GM18519 (cell line): ENCODE data around the gene OR51B5.
A peak's percentile ranks its signal among the peaks of the same experiment; 100 is the strongest.
"Not testable (repeated sequence)": the region's sequence is repeated elsewhere in the genome, so short reads cannot be mapped to it uniquely, and the experiment has no call there.

Source experiments
- ATAC-seq: cut with Tn5 transposase; IDR thresholded peaks from one replicate; pipeline ENCODE4 v1.9.1; 2021; ENCODE audit warnings: mild to moderate bottlenecking, moderate library complexity; ENCODE audit not compliant: unreplicated experiment, low FRiP score

Gene OR51B5, protein sequence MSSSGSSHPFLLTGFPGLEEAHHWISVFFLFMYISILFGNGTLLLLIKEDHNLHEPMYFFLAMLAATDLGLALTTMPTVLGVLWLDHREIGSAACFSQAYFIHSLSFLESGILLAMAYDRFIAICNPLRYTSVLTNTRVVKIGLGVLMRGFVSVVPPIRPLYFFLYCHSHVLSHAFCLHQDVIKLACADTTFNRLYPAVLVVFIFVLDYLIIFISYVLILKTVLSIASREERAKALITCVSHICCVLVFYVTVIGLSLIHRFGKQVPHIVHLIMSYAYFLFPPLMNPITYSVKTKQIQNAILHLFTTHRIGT

DNA sequence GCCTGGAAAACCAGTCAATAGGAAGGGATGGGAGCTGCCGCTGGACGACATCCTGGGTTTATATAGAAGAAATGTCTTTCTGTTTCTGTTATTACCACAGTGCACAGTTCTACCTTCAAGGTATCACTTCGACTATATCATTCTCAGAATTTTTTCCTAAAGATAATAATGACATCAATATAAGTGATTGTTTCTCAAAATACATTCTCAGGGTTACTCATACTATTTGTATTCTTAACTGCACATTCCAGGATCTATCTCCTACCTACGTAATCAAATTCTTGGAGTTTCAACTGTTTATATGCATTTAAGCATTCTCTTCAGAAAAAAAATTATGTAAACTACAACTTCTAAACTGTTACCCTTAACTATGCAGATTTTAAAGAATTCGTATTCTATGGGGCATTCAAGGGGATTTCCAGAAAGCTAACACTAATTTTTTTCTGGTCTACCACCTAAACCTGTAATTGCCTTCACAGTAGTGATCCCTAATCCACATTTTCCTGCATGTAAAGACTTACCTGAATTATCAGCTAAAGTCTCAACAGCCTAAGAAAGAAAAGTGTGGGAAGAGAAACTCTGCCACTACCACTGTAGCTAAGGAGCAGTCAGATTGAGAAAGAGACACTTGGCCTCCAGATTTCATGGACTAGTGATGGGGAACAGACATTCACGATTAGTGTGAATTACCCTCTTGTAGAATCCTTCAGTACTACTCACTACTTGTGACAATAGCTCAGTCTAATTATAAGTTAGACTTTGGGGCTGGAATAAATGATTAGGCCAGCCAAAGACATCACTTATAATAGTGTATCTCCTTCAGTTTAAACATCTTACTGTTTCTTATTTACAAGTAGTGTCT lies at the start of gene OR51B5:
TSS of gene OR51B5 (minus strand) at position 51 of the 862 bp plus-strand sequence. CDS start at position 51, 0 bp downstream.
- no peak for ATAC-seq

DNA sequence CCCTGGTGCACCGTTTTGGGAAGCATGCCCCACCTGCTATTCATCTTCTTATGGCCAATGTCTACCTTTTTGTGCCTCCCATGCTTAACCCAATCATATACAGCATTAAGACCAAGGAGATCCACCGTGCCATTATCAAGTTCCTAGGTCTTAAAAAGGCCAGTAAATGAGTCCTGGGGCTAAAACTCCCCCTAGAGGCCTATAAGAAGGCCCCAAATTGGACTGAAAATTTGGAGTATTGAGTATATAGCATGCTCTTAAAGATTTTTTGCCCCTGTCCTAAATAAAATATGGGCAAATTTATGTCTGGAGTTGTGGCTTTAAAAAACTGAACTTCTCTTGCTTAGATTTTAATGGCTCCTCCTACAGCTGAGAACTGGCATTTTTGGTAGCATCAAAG lies 46.9 kb upstream of the OR51B5 start:
- no peak for ATAC-seq

DNA sequence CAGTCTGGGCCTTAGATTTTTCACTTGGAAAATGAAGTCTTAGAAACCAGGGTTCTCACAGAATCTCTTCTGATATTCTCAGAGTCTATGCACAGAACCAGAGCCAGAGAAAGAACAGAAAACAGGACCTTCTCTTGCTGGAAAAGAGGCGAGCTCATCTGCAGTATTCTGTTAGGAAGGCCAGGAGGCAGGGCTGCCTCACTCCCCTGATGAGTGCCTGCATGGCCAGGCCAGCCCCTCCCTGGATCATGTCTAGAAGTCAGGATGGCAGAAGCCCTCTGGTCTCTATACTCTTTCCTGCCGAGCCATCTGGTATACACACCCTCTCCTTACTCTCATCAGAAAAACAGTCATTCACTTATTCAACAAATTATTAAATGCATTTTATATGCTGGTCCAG lies 41.0 kb upstream of the OR51B5 start:
- ATAC-seq = no peak

DNA sequence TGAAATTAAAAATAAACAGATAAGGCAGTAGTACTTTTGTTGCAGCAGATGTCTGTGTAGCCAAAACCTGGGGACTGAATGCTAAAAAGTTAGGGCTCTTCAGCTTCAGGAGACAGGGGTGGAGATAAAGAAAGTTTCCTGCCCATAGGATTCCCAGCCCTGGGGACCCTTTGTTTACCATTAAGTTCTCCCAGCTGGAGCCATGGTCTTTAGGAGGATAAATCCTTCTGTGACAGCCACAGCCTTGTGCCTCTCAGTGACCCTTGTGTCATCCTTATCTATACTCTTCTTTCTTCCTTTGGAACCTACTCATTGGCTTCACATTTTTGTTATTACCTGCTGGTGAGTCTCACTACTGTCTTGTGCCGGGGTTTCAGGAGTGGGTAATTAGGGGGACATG lies 40.3 kb upstream of the OR51B5 start, which contains the start of gene OR51M1:
TSS of gene OR51M1 (plus strand) at position 237 of the 400 bp plus-strand sequence. CDS start 5,587 bp downstream, outside the sequence.
- no peak for ATAC-seq

DNA sequence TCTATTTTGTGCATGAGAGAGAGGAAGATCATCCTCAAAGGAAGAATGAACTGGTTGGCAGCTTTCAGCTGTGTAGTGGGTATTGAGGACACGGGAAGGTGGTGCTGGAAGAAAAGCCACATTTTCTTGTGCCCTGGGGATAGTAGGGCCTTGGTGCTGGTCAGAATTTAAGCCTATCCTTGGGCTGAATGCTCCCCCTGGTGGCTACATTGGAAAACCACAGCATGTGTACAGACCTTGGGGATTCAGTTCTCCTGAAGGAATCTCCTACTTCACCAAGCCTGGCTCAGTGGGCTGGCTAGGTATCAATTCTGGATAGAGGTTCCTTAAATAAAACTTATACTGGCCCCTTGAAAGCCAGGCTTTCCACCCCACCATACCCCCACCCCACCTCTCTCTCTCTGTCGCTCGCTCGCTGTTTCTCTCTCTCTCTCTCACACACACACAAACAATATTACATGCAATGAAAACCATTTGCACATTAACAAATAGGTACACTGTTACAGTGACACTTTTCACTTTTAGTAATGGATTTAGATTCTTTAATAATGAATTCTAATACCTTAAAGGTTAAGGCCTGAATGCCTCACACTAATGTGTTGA lies 37.5 kb upstream of the OR51B5 start:
- peak; percentile 80 for ATAC-seq

DNA sequence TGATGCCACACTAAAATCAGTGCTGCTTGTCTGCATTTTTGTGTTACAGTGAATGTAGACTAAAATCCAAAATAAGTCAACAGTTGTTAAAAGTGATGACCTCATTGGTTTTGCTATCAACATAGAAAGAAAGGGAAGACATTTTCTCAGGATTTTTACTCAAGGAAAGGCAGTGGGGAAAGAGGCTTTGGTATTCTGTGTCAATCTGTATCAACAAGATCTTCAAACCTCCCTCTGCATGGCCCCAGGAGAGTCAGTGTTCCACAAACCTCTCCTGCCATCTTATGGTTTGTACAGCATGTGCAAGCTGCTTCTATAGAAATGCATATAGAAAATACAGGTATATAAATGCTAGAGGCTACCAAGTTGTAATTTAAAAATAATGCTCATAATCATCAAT lies 26.5 kb upstream of the OR51B5 start:
- ATAC-seq = no peak

DNA sequence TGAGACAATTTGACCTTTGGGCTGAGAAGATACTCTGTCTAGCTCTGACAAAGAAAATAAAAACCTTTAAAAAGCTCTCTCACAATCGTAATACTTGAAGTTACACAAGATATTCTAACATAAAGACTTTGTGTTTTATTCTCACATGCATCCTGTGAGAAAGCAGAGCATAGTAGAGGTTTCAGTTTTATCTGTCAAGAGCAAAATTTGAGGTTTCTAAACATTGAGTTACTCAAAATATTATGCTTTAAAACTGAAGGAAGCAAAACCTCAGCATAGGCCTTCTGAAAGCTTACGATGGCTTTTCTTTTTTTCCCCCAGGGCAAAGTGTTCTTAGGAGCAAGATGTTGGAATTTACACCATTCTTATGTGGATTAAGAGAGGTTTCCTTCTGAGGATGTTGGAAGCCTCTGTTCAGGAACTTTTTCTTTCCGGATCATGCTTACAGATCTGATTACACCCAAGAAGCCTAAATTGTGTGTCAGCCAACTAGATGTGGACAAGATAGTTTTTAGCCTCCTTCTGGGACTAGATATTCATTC lies 25.2 kb upstream of the OR51B5 start:
- ATAC-seq = no peak

DNA sequence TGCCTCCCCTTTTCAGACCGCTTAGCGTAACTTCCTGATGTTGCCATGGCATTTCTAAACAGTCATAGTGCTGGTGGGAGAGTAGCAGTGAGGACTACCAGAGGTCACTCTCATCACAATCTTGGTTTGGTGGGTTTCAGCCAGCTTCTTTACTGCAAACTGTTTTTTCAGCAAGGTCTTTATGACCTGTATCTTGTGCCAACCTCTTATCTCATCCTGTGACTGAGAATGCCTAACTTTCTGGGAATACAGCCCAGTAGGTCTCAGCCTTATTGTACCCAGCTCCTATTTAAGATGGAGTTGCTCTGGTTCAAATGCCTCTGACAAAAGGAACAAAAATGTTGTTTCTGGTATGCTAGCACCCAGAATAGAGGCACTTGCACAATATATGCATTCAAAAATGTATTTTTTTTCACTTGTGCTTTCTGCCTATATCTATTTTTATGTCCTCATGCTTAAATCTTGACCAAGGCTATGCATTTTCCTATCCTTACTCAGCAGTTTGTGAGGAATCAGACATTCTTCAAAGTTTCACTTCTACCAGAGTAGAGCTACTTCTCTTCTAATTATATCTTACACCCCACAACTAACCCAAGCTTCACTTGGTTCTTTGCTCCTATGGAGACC lies 24.2 kb upstream of the OR51B5 start:
- ATAC-seq = no peak

DNA sequence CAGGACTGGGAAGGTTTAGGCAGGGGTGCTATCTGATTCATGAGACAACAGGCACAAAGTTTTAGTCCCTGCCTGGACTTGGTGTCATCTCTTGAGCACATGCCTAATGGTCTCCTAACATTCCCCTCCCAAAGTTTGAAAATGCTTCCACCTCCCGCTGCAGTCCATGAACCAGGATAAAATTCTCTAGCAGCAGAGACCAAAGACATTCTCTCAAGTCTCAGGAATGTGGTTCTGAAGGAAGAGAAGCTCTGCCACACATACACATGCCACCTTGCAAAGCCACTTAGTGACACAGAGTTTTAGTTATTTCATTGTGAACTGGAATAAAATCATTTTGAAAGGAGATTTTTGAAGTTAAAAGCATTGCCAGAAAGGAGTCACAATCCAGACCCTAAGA lies 23.5 kb upstream of the OR51B5 start:
- no peak for ATAC-seq

DNA sequence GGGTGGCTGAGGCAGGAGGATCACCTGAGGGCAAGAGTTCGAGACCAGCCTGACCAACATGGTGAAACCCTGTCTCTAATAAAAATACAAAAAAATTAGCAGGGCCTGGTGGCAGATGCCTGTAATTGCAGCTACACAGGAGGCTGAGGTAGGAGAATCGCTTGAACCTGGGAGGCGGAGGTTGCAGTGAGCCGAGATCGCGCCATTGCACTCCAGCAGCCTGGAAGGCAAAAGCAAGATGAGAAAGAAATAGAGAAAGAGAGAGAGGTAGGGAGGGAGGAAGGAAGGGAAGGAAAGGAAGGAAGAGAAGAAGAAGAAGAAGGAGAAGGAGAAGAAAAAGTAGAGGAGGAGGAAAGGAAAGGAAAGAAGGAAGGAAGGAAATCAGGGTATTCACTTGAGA lies 23.0 kb upstream of the OR51B5 start:
- ATAC-seq = not testable (repeated sequence)

DNA sequence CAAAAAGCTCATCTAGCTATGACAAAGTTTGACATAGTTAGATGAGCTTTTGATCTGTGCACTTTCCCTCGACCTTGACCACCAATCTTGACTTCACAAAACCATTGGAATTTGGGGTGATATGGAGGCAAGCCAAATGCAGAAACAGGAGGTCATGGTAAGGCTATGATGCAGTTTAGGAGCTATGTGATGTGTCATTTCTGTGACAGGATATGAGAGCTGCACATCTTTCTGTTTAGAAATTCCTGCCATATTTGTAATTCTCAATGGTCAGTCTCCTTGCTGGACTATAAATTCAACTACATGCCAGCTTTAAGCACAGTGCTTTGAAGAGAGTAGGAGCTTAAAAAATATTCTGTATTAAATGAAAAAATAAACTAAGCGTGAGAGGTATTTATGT lies 20.9 kb upstream of the OR51B5 start:
- no peak for ATAC-seq

DNA sequence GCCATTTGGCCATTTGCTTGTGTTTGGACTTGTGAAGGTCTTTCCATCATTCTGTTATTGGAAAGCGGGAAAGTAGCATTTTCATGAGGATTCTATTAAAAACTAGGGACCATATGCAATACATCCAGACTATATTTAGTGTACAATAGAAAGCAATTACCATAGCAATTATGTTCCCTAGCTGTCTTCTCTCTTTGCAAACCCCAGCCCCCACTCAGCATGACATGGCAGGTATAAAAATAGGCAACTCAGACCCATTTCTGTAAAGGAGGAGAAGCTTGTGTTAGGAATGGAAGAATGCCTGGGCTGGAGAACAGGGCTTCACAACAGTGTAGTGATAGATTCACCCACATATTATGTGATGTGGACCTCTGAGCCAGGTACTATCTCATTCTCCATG lies 20.4 kb upstream of the OR51B5 start:
- no peak for ATAC-seq

DNA sequence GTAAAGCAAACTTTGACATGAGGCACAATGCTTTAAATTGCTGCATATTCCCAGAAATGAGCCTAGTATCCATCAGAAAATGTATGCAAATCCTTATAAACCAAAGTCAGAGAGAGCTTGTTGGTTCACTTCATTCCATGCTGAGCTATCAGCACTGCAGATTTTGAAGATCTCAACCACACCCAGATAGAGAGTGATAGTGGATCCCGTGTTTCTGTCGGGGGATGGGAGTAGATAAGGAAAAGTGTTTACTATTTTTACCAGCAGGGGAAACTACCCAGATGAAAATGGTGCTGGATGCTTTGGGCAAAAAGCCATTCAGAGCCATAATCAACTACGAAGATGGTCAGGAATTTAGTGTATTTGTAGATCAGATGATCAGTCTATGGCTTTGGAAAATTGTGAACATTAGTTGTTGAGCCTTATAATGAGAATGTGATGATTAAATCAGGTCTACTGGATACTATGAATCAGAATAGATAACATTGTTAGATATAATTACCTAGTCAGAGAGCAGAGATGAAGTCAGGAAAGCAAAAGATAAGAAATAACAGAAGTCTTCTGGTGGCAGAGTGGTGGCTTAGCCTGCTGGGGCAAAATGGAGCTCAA lies 18.8 kb upstream of the OR51B5 start:
- ATAC-seq = no peak

DNA sequence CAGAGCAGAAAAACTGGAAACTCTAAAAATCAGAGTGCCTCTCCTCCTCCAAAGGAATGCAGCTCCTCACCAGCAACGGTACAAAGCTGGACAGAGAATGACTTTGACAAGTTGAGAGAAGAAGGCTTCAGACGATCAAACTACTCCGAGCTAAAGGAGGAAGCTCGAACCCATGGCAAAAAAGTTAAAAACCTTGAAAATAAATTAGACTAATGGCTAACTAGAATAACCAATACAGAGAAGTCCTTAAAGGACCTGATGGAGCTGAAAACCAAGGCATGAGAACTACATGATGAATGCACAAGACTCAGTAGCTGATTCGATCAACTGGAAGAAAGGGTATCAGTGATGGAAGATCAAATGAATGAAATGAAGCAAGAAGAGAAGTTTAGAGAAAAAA lies 12.7 kb upstream of the OR51B5 start:
- ATAC-seq = not testable (repeated sequence)

DNA sequence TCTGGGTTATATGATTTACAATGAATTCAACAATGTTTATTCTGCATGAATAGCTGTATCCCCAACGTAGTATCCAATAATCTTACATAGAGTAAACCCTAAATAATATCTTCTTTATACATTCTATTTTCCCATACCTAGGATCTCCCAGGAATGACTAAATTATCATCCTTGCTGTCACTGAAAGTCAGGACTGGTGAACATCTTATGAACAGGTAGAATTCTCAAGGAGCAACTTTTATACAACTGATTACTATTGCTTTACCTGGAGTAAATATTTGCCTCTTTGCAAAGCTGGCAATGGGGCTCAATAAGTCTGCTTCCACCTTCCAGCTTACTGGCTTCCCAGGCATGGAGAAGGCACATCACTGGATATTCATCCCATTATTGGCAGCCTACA lies 7.9 kb upstream of the OR51B5 start, which contains the start of gene OR51B6:
TSS of gene OR51B6 (plus strand) at position 301 of the 400 bp plus-strand sequence. CDS start at position 301, 0 bp downstream.
- no peak for ATAC-seq

DNA sequence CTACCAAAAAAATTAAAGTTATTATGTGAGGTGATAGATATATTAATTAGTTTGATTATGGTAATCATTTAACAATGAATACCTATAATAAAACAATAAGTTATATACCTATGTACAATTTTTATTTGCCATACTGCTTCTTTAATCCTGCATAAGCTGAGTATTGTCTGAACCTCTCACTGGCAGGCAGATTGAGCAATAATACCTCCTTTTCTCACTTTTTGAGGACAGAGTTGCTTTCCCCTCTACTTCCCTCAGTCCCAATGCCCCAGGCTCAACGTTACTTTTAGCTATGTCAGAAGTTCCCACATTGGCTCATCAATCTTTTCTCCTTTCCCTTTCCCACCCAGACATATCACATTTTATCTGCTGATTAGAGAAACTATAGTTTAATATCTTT lies 6.2 kb upstream of the OR51B5 start:
- no peak for ATAC-seq

DNA sequence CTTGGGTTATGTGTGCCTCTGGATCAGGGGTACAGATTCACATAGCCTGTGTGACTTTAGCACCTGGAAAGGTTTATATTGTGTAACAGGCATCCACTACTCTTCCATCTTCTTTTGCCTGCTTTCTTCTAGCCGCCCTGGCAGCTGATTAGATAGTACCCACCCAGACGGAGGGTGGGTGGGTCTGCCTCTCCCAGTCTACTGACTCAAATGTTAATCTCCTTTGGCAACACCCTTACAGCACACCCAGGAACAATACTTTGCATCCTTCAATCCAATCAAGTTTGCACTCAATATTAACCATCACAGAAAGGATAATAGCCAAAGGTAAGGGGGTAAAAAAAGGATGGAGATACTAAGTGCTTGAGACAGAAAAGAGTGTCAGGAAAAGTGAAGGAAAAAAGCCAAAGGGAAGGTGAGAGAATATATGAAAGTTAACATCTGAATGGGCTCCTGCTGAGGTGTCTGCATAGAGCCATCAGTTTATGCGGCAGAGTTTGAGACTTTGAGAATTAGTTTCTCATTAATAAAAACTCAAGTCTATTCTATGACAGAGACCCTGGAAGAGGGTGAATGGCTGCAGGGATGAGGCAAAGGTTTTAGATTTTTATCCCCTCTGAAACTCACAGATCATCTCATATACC lies 5.3 kb upstream of the OR51B5 start:
- ATAC-seq = no peak

DNA sequence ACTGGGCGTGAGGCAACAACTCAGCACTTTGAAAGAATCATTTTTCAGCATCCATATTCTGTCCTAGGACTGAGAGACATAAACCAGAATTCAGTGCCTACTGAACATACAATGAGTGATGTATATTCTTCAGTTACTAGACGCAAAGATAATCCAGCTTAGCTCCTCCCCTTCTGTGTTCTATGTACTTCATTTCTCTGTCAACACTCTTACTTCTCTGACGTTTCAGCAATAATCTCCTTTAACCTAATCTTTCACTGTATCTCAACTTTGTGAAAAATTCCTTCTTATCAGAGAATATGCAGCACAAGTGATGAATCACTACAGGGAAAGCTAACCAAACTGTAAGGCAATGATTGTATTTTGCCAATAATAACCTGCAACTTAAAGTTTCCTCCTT lies 2.5 kb upstream of the OR51B5 start:
- no peak for ATAC-seq

DNA sequence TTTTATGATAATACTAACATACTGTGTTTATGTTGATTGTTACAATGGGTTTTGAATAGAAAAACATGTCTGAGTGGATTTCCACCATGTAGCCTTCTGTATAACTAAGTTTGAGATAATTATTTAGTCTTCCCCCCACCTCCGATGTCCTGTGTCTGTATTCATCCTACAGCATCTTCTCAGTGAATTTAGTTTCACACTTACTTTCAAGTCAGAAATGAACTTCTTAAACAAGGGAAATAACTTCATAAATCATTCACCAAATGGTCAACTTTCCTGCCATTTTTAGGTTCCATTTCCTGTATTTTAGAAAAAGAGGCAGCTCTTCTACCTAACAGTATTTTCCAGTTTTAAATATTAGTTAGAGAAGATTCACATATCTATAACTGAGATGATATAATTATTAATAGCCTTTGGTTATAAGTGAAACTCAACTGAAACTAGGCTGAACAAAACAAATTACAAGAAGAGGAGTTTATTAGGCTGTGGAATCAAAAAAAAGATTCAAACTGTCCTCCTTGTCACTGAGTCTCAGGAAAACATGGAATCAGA lies 3.5 kb downstream of the OR51B5 start:
- no peak for ATAC-seq
